ENCODE measurements around the gene ARHGEF40.

Gene ARHGEF40

GRCh38 chr14:21066882-21067502 is 3.1 kb upstream of the ARHGEF40 start:
- no peaks in the 10 kb centered on the region for H3K27me3 ChIP-seq (ENCODE audit: low read length)
- H3K27ac ChIP-seq (ENCODE audit: low read depth, low read length), result no peak overlapping the region
- H3K9ac ChIP-seq (ENCODE audit: low read length), result no peak overlapping the region
- no peaks in the 10 kb centered on the region for H3F3A ChIP-seq (ENCODE audit: insufficient read depth)
- TF ChIP-seq EZH2phosphoT487 (conservative IDR thresholded peaks at IDR 0.05; ENCODE audit: low read length) (no peak), CTCF (IDR thresholded peaks at IDR 0.05; ENCODE audit: insufficient read depth, low read length, poor library complexity, severe bottlenecking) (peak; percentile 16)
- H3K4me2 ChIP-seq (ENCODE audit: low read depth, low read length, poor library complexity, severe bottlenecking), result no peak overlapping the region
- H3K9me3 ChIP-seq (ENCODE audit: insufficient read depth, low read length), result no peaks in the 10 kb centered on the region
- H3K9me2 ChIP-seq (replicated peaks; ENCODE audit: insufficient read depth, low read length), result no peaks in the 10 kb centered on the region
- no peaks in the 10 kb centered on the region for H4K20me1 ChIP-seq (ENCODE audit: low read depth, low read length)
- H3K4me3 ChIP-seq (ENCODE audit: insufficient read depth, low read length, poor library complexity, severe bottlenecking), result no peak overlapping the region
- no peaks in the 10 kb centered on the region for H3K79me2 ChIP-seq (ENCODE audit: insufficient read depth, low read length)
- no peak overlapping the region for H2AFZ ChIP-seq (ENCODE audit: low read depth, low read length, severe bottlenecking)
- no peaks in the 10 kb centered on the region for H3K36me3 ChIP-seq (ENCODE audit: low read length)

- Histone ChIP-seq H3K9me2 (replicated peaks; ENCODE audit: insufficient read depth, low read length) (no peaks in the 10 kb centered on the region), H2AFZ (ENCODE audit: low read depth, low read length, severe bottlenecking) (no peak overlapping the region)
Measured at GRCh38 chr14:21068521-21069387, 1.4 kb upstream of the ARHGEF40 start.

GRCh38 chr14:21069388-21070082 is 569 bp upstream of the ARHGEF40 start:
- Histone ChIP-seq H3K4me2 (ENCODE audit: low read depth, low read length, poor library complexity, severe bottlenecking) (no peak overlapping the region), H3K27ac (ENCODE audit: low read depth, low read length) (no peak overlapping the region), H3F3A (ENCODE audit: insufficient read depth) (no peaks in the 10 kb centered on the region), H2AFZ (ENCODE audit: low read depth, low read length, severe bottlenecking) (no peak overlapping the region), H3K9ac (ENCODE audit: low read length) (no peak overlapping the region), H3K27me3 (ENCODE audit: low read length) (no peaks in the 10 kb centered on the region), H3K36me3 (ENCODE audit: low read length) (no peaks in the 10 kb centered on the region), H3K9me3 (ENCODE audit: insufficient read depth, low read length) (no peaks in the 10 kb centered on the region), H3K9me2 (replicated peaks; ENCODE audit: insufficient read depth, low read length) (no peaks in the 10 kb centered on the region), H3K4me3 (ENCODE audit: insufficient read depth, low read length, poor library complexity, severe bottlenecking) (no peak overlapping the region), H3K79me2 (ENCODE audit: insufficient read depth, low read length) (no peaks in the 10 kb centered on the region), H4K20me1 (ENCODE audit: low read depth, low read length) (no peaks in the 10 kb centered on the region)
- TF ChIP-seq EZH2phosphoT487 (conservative IDR thresholded peaks at IDR 0.05; ENCODE audit: low read length) (no peak), CTCF (IDR thresholded peaks at IDR 0.05; ENCODE audit: insufficient read depth, low read length, poor library complexity, severe bottlenecking) (no peak)

More at GRCh38 chr14:21068521-21069387, 1.4 kb upstream of the ARHGEF40 start:
- Histone ChIP-seq H3F3A (ENCODE audit: insufficient read depth) (no peaks in the 10 kb centered on the region), H3K27ac (ENCODE audit: low read depth, low read length) (no peak overlapping the region), H3K36me3 (ENCODE audit: low read length) (no peaks in the 10 kb centered on the region), H3K4me3 (ENCODE audit: insufficient read depth, low read length, poor library complexity, severe bottlenecking) (no peak overlapping the region), H3K27me3 (ENCODE audit: low read length) (no peaks in the 10 kb centered on the region), H3K4me2 (ENCODE audit: low read depth, low read length, poor library complexity, severe bottlenecking) (no peak overlapping the region), H3K79me2 (ENCODE audit: insufficient read depth, low read length) (no peaks in the 10 kb centered on the region), H3K9ac (ENCODE audit: low read length) (no peak overlapping the region), H4K20me1 (ENCODE audit: low read depth, low read length) (no peaks in the 10 kb centered on the region), H3K9me3 (ENCODE audit: insufficient read depth, low read length) (no peaks in the 10 kb centered on the region)
- TF ChIP-seq CTCF (IDR thresholded peaks at IDR 0.05; ENCODE audit: insufficient read depth, low read length, poor library complexity, severe bottlenecking), result peak; percentile 39
- TF ChIP-seq EZH2phosphoT487 (conservative IDR thresholded peaks at IDR 0.05; ENCODE audit: low read length), result no peak
